Transverse colon (tissue), 4 donors: ENCODE results near the gene CREB5.

Experiments used
- POLR2A ChIP-seq: fragments of 450-650 bp; IDR thresholded peaks from one replicate; pipeline ENCODE4 v1.6.1; 2016; ENCODE audit warnings: antibody characterized with exemption, mild to moderate bottlenecking, moderate library complexity
- POLR2AphosphoS5 ChIP-seq, 3 donors: sonication (generic); formaldehyde crosslinking; IDR thresholded peaks; one replicate each; pipeline ENCODE4 v1.6.1; 2016; ENCODE audit warnings: antibody characterized with exemption in 3 of 3
- TF ChIP-seq, protein P1 (sequence below), 5 experiments: fragments of 200-600 bp in 3 of 5; fragments of 450-650 bp in 2 of 5; sonication (generic) in 3 of 5; IDR thresholded peaks; 1 replicate in 2 of 5; 2 replicates in 3 of 5; pipeline ENCODE4 v1.5.1; 2016 to 2017; ENCODE audit warnings: antibody characterized with exemption in 5 of 5, inconsistent platforms in 3 of 5, mild to moderate bottlenecking in 2 of 5, moderate library complexity in 1 of 5

GRCh38 chr7:28766359-28766758, 354.0 kb downstream of the CREB5 start:
- TF ChIP-seq, protein P1, sequence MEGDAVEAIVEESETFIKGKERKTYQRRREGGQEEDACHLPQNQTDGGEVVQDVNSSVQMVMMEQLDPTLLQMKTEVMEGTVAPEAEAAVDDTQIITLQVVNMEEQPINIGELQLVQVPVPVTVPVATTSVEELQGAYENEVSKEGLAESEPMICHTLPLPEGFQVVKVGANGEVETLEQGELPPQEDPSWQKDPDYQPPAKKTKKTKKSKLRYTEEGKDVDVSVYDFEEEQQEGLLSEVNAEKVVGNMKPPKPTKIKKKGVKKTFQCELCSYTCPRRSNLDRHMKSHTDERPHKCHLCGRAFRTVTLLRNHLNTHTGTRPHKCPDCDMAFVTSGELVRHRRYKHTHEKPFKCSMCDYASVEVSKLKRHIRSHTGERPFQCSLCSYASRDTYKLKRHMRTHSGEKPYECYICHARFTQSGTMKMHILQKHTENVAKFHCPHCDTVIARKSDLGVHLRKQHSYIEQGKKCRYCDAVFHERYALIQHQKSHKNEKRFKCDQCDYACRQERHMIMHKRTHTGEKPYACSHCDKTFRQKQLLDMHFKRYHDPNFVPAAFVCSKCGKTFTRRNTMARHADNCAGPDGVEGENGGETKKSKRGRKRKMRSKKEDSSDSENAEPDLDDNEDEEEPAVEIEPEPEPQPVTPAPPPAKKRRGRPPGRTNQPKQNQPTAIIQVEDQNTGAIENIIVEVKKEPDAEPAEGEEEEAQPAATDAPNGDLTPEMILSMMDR (IDR thresholded peaks at IDR 0.05), result no peak
- TF ChIP-seq POLR2AphosphoS5 (IDR thresholded peaks at IDR 0.05) (no peak), POLR2A (no peak)
